ENCODE measurements around the gene ATG16L2.
A peak's percentile ranks its signal among the peaks of the same experiment; 100 is the strongest.
"Not testable (repeated sequence)": the region's sequence is repeated elsewhere in the genome, so short reads cannot be mapped to it uniquely, and the experiment has no call there.

The ATG16L2 gene

GRCh38 chr11:72826942-72827480, 12.8 kb downstream of the ATG16L2 start:
- DNase-seq, result no peak

- DNase-seq, result not testable (repeated sequence)
Measured at GRCh38 chr11:72827656-72828055, 13.4 kb downstream of the ATG16L2 start.

- DNase-seq, result no peak
Measured at GRCh38 chr11:72828081-72828567, 13.9 kb downstream of the ATG16L2 start.

DNA sequence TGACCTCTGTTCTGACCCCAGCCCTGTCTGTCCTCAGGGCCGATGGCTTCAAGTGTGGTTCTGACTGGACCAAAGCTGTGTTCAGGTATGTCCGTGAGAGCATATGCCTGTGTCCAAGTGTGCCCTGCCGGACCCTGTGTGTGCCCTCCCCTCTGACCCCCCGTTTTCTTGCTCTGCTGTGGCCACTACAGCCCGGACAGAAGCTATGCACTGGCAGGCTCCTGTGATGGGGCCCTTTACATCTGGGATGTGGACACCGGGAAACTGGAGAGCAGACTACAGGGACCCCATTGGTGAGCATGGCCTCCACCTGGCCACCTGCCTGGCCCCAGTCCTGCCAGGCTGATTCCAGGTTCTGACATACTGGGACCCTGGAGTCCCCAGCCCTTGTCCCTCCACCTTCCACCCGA, 14.5 kb downstream of the ATG16L2 start:
- DNase-seq, result no peak

DNA sequence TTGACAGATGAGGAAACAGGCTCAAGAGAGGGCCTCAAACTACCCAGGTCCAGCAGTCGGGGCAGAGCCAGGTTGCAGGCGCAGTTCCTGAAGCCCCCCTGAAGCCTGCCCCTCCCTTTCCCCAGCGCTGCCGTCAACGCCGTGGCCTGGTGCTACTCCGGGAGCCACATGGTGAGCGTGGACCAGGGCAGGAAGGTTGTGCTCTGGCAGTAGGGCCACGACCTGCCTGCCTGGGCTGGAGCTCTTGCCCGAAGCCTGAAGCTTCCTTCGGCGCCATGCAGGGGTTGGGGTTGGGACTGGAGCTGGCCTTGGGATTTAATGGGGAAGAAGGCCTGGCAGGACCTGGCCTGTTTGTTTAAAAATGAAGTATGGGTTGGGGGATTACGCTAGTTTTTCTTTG, 15.0 kb downstream of the ATG16L2 start:
- DNase-seq, result no peak

GRCh38 chr11:72829884-72830533, 15.8 kb downstream of the ATG16L2 start:
- DNase-seq, result no peak

GRCh38 chr11:72831521-72832300, 17.5 kb downstream of the ATG16L2 start:
- DNase-seq, result peak; percentile 70

DNA sequence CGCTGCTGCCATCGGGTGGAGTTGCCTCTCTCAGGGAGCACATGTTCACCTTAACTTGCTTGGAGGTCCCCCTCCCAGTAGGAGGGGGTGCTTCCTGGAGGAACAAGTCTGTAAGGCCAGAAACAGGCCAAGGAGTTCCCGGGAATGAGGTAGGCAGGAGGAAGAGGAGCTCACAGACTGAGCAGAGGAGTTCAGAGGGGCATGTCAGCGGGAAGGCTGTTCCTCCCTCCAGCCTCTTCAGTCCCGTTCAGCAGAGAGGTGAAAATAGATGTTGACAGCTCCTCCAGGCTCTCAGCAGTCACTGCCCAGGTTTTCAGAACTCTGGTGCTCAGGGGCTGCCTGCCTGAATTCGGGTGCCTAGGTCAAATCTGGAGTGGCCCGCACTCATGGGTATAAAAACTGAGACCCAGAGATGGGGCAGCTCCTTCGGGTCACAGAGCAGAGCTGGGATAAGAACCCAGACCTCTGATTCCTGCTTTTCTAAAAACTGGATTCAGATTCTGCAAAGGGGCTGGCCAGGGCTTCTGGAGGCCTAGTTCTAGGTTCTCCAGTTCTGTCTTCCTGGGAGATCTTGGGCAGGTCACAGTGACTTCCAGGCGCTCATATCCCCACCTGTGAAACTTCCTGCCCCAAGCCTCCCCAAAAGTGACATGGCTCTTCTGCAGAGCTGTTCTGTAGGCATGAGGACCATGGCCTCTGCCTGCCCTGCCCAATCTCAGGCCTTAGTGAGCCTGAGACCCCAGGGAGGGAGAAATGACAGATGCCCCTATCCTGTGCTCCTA, 18.3 kb downstream of the ATG16L2 start:
- DNase-seq, result no peak

DNA sequence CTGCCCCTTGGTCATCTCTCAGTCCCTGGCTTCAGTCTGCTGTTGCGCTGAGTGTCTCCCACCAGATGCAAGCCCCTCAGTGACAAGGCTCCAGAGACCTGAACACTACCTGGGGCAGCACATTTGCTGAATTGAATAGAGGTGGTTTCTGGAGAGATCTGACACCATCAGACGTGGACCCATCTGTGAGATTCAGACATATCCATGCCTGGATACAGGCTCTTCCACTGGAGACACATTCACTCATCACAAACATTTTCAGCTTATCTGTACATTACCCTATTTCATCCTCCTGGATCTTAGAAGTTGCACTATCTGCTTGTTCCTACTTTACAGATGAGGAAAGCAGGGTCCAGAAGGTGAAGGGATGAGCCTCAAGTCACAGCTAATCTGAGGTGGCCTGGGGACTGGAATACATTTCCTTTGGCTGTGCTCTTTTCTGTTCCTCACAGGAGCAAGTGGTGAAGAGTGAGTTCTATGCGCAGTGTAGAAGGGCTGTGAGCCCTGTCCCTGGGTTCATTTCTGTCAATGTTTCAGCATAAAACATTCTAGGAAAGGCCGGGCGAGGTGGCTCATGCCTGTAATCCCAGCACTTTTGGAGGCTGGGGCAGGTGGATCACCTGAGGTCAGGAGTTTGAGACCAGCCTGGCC, 19.0 kb downstream of the ATG16L2 start:
- no peak for DNase-seq

DNA sequence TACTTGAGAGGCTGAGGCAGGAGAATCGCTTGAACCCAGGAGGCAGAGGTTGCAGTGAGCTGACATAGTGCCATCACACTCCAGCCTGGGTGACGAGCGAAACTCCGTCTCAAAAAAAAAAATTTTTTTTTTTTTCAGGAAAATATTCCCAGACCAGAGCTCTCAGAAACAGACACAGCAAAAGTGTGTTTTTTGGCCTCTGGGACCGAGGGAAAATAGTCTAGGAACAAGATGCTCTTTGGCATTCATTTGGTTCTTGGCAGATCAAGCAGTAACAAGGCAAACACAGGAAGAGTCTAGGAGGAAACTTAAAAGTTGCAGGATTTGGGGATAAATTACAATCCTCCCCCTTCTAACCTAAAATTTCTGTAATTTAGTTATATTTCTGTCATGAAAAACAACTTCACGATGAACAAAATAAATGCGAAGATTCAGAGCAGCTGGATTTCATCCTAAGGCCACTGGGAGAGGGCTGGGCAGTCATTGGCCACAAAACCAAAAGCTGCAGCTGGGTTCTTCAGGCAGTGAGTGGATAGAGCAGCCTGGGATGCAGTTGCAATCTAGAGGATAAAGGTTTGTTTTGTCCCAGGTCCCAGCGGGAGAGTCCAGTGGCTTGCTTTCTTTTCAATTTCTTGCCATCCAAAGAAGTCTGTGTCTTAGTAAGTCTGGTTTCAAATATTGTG, 19.7 kb downstream of the ATG16L2 start:
- DNase-seq, result no peak

GRCh38 chr11:72834905-72835304, 20.7 kb downstream of the ATG16L2 start:
- no peak for DNase-seq

DNA sequence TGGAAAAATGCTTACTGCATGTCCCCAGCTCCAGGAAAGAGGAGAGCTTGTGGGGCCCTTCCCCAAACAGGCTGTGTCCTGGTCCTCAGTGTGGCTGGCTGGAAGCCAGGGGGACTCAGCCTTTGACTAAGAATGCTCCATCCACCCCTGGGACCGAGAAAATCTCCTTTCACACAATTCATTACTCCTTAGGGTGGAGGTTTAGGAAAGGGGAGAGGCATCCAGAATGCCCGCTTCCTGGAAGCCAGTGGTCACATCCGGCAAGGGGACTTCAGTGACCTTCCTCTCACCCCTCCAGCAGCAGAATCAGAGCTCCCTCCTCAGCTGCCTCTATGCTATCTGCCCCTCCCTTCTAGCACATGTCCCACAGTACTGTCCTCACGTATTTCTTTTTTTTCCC, 21.9 kb downstream of the ATG16L2 start:
- no peak for DNase-seq

GRCh38 chr11:72838691-72839305, 24.6 kb downstream of the ATG16L2 start:
- no peak for DNase-seq

GRCh38 chr11:72840780-72841179, 26.6 kb downstream of the ATG16L2 start:
- DNase-seq, result no peak

GRCh38 chr11:72841397-72841796, 27.2 kb downstream of the ATG16L2 start:
- DNase-seq, result no peak

- no peak for DNase-seq
Measured at GRCh38 chr11:72842126-72842525, 27.9 kb downstream of the ATG16L2 start.

- no peak for DNase-seq
Measured at GRCh38 chr11:72842653-72843330, 28.6 kb downstream of the ATG16L2 start.

DNA sequence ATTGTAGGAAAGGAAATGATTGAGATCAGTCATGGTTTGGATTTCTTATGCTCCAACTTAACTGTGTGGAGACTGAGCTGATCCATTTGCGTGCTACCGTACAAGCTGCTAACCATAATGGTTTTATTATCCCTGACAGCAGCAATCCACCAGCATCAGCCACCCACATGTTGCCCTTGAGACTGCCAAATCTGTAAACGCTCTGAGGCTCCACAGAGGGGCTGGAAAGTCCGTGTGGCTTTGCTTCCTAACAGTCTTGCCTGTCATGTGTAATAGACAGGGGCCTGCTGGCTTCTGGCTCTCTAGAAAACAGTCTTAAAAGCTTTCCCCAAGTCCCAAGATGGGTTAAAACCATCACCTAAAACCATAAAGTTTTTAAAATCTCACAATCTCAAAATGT, 30.1 kb downstream of the ATG16L2 start:
- no peak for DNase-seq

- DNase-seq, result peak; percentile 12
Measured at GRCh38 chr11:72848846-72849466, 34.7 kb downstream of the ATG16L2 start.

DNA sequence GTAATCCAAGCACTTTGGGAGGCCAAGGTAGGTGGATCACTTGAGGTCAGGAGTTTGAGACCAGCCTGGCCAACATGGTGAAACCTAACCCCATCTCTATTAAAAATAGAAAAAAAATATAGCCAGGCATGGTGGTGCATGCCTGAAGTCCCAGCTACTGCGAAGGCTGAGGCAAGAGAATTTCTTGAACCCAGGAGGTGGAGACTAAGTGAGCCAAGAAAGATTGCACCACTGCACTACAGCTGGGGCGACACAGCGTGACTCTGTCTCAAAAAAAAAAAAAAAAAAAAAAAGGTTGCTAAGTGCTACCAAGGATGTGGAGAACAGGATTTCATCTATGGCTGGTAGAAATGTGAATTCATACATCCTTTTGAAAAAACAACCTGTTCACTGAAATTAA, 36.6 kb downstream of the ATG16L2 start:
- no peak for DNase-seq

GRCh38 chr11:72851726-72852125, 37.5 kb downstream of the ATG16L2 start:
- no peak for DNase-seq

All from NCI-H1694 (cell line).